Measurements from ENCODE around the gene KDM2B. TPM values are rescaled to one million over a fixed set of nuclear protein-coding genes. Genes with fewer than 3 reads are reported as not detected.

The KDM2B gene
- total and polyA plus RNA-seq, 2 of the 8 experiments (the other 6 are each of a cell fraction or from before 2014, with no cell fraction given) = 111 to 162 TPM

GRCh38 chr12:121582583-121583333 is 1.9 kb upstream of the KDM2B start (continued):
- TF ChIP-seq JUN (IDR thresholded peaks at IDR 0.05; ENCODE audit: low read depth, low read length) (no peak), BRCA1 (IDR thresholded peaks at IDR 0.05; ENCODE audit: low read depth, low read length) (no peak), E2F6 (IDR thresholded peaks at IDR 0.05) (peak; percentile 24), CEBPB (IDR thresholded peaks at IDR 0.05; ENCODE audit: low read depth, low read length) (peak; percentile 86), EGR1 (IDR thresholded peaks at IDR 0.05; ENCODE audit: borderline replicate concordance, low read depth, low read length) (peak; percentile 78), POLR2A (IDR thresholded peaks at IDR 0.05; ENCODE audit: control extremely low read depth in 1 of 2, low read depth in 2 of 2, low read length in 2 of 2) (peak; percentile 67 to 91), RNF2 (IDR thresholded peaks at IDR 0.05; ENCODE audit: borderline replicate concordance, low read depth, low read length, missing control alignments, poor library complexity, severe bottlenecking) (no peak), CTCF (IDR thresholded peaks at IDR 0.05; ENCODE audit: control extremely low read depth in 1 of 3, insufficient read depth in 1 of 3, low read depth in 1 of 3, low read length in 3 of 3) (no peak), NRF1 (IDR thresholded peaks at IDR 0.05; ENCODE audit: low read depth, low read length) (no peak), BCL11A (IDR thresholded peaks at IDR 0.05; ENCODE audit: low read depth in 2 of 2, low read length in 2 of 2) (no peak), SIX5 (IDR thresholded peaks at IDR 0.05; ENCODE audit: low read depth, low read length) (no peak), TCF12 (IDR thresholded peaks at IDR 0.05; ENCODE audit: low read depth, low read length) (peak; percentile 81; the same call in 1 of the 2 replicates), MAX (IDR thresholded peaks at IDR 0.05) (peak; percentile 48), TAF7 (optimal IDR thresholded peaks at IDR 0.05; ENCODE audit: borderline replicate concordance, low read depth, low read length) (peak; percentile 85), MAFK (IDR thresholded peaks at IDR 0.05; ENCODE audit: low read depth, low read length) (no peak), NANOG (IDR thresholded peaks at IDR 0.05; ENCODE audit: insufficient read depth, low read depth, low read length, poor library complexity, severe bottlenecking) (peak; percentile 79), POLR2AphosphoS5 (IDR thresholded peaks at IDR 0.05; ENCODE audit: low read depth, low read length) (peak; percentile 76; the same call in 1 of the 2 replicates), ATF3 (IDR thresholded peaks at IDR 0.05; ENCODE audit: insufficient read depth, low read depth, low read length) (no peak), CHD1 (IDR thresholded peaks at IDR 0.05; ENCODE audit: low read depth, low read length) (no peak), TEAD4 (IDR thresholded peaks at IDR 0.05; ENCODE audit: low read depth, low read length) (peak; percentile 100), ASH2L (IDR thresholded peaks at IDR 0.05; ENCODE audit: low read length) (peak; percentile 97)
